Mesenchymal stem cell (in vitro differentiated cells and primary cell): ENCODE results near the gene IL10.
A peak's percentile ranks its signal among the peaks of the same experiment; 100 is the strongest.

Experiments
- DNase-seq: peaks from one replicate; pipeline ENCODE4 v3.0.0-alpha.2; 2013
- H2AFZ ChIP-seq: one replicate; pipeline ENCODE4 v1.6.1; 2013; ENCODE audit warnings: low read depth, mild to moderate bottlenecking, control low read depth, inconsistent platforms, low read length, moderate library complexity
- H2AK5ac ChIP-seq: 2 replicates; pipeline ENCODE4 v1.6.1; 2013; ENCODE audit warnings: low read length, moderate library complexity, mild to moderate bottlenecking, inconsistent platforms; ENCODE audit not compliant: severe bottlenecking
- H2BK120ac ChIP-seq: one replicate; pipeline ENCODE4 v1.6.1; 2013; ENCODE audit warnings: low read depth, mild to moderate bottlenecking, inconsistent platforms, low read length, moderate library complexity
- H2BK12ac ChIP-seq, 2 experiments: one replicate each; pipeline ENCODE4 v1.6.1; 2013; ENCODE audit warnings: inconsistent platforms in 2 of 2, low read length in 2 of 2, mild to moderate bottlenecking in 2 of 2, moderate library complexity in 2 of 2, control low read depth in 1 of 2
- H2BK15ac ChIP-seq: one replicate; pipeline ENCODE4 v1.6.1; 2013; ENCODE audit warnings: mild to moderate bottlenecking, low read depth, inconsistent platforms; ENCODE audit not compliant: poor library complexity, severe bottlenecking
- H2BK5ac ChIP-seq: 2 replicates; pipeline ENCODE4 v1.6.1; 2013; ENCODE audit warnings: low read depth, mild to moderate bottlenecking, low read length, control low read depth, inconsistent platforms; ENCODE audit not compliant: poor library complexity, severe bottlenecking
- H3K14ac ChIP-seq, 2 experiments: one replicate each; pipeline ENCODE4 v1.6.1; 2013; ENCODE audit warnings: inconsistent platforms in 2 of 2, low read length in 2 of 2, control low read depth in 1 of 2, mild to moderate bottlenecking in 1 of 2, moderate library complexity in 1 of 2
- H3K18ac ChIP-seq, 2 experiments: one replicate each; pipeline ENCODE4 v1.6.1; 2013; ENCODE audit warnings: inconsistent platforms in 2 of 2, low read length in 2 of 2, control low read depth in 1 of 2, low read depth in 1 of 2, mild to moderate bottlenecking in 1 of 2
- H3K23ac ChIP-seq, 2 experiments: one replicate each; pipeline ENCODE4 v1.6.1; 2013; ENCODE audit warnings: inconsistent platforms in 2 of 2, low read length in 2 of 2, mild to moderate bottlenecking in 2 of 2, moderate library complexity in 2 of 2, control low read depth in 1 of 2
- H3K27ac ChIP-seq: 2 replicates; pipeline ENCODE4 v1.5.1; 2013; ENCODE audit warnings: mild to moderate bottlenecking, moderate library complexity, low read length, control low read depth, inconsistent platforms; ENCODE audit not compliant: poor library complexity, severe bottlenecking
- H3K27me3 ChIP-seq, 2 experiments: 2 replicates each; pipeline versions ENCODE4 v1.6.1 to v1.7.0; 2013; ENCODE audit warnings: low read length in 2 of 2, mild to moderate bottlenecking in 2 of 2, moderate library complexity in 2 of 2, control low read depth in 1 of 2, inconsistent platforms in 1 of 2; ENCODE audit not compliant: control insufficient read depth in 1 of 2, insufficient read depth in 1 of 2
- H3K36me3 ChIP-seq, 2 experiments: 2 replicates each; pipeline versions ENCODE4 v1.6.1 to v1.7.0; 2013; ENCODE audit warnings: low read length in 2 of 2, control low read depth in 1 of 2, inconsistent platforms in 1 of 2, low read depth in 1 of 2, mild to moderate bottlenecking in 1 of 2; ENCODE audit not compliant: insufficient read depth in 2 of 2, control insufficient read depth in 1 of 2
- H3K4ac ChIP-seq, 2 experiments: one replicate each; pipeline ENCODE4 v1.6.1; 2013; ENCODE audit warnings: inconsistent platforms in 2 of 2, low read length in 2 of 2, mild to moderate bottlenecking in 2 of 2, moderate library complexity in 2 of 2, control low read depth in 1 of 2, low read depth in 1 of 2
- H3K4me1 ChIP-seq: 2 replicates; pipeline ENCODE4 v1.6.1; 2013; ENCODE audit warnings: low read depth, low read length, control low read depth; ENCODE audit not compliant: control insufficient read depth, insufficient read depth
- H3K4me2 ChIP-seq: 2 replicates; pipeline ENCODE4 v1.6.1; 2013; ENCODE audit warnings: low read length, mild to moderate bottlenecking, inconsistent platforms; ENCODE audit not compliant: poor library complexity, severe bottlenecking
- H3K4me3 ChIP-seq, 2 experiments: 2 replicates each; pipeline versions ENCODE4 v1.5.1 to v1.7.0; 2013; ENCODE audit warnings: low read length in 2 of 2, mild to moderate bottlenecking in 2 of 2, control low read depth in 1 of 2, low read depth in 1 of 2; ENCODE audit not compliant: insufficient read depth in 1 of 2
- H3K79me1 ChIP-seq: replicated peaks from 2 replicates; pipeline ENCODE4 v1.6.1; 2013; ENCODE audit warnings: mild to moderate bottlenecking, control low read depth, low read length, inconsistent platforms; ENCODE audit not compliant: poor library complexity, severe bottlenecking
- H3K9ac ChIP-seq: 2 replicates; pipeline ENCODE4 v1.7.0; 2013; ENCODE audit warnings: mild to moderate bottlenecking, low read length, moderate library complexity
- H3K9me3 ChIP-seq: 2 replicates; pipeline ENCODE4 v1.7.0; 2013; ENCODE audit warnings: mild to moderate bottlenecking, low read length; ENCODE audit not compliant: control insufficient read depth
- H4K8ac ChIP-seq: one replicate; pipeline ENCODE4 v1.6.1; 2013; ENCODE audit warnings: inconsistent platforms, mild to moderate bottlenecking, low read length, moderate library complexity
- H4K91ac ChIP-seq: one replicate; pipeline ENCODE4 v1.6.1; 2013; ENCODE audit warnings: mild to moderate bottlenecking, low read length, inconsistent platforms
- WGBS: methylation state at CpG from one replicate; pipeline ENCODE4 v1.1.7; 2013; ENCODE audit warnings: mixed read lengths; 5-methylcytosine and 5-hydroxymethylcytosine counted together

IL10 gene

DNA sequence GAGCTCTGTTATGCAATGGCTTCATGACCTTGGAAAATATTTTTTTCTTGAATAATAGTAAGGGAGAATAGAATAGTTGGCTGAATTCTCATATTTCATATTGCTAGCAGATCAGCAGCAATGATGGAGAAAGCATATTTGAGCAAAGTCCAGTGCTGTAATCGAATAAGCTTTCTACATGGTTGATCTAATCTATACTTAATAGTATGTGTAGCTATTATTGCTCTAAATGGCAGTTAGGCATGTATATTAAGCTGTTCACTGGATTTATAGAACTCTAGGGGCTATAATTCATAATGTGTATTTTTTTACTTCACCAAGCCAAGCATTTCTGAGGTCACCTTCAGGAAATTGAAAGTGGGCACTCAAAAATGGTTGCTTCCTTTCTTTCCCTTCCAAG lies 11.7 kb downstream of the IL10 start:
- no peak overlapping the region for H3K18ac ChIP-seq
- H2BK12ac ChIP-seq, result no peak overlapping the region
- WGBS, result no CpG with 5 or more reads among the region's 1 CpG
- no peak overlapping the region for H2AFZ ChIP-seq
- H3K4me1 ChIP-seq, result no peaks in the 10 kb centered on the region
- no peak overlapping the region for H2AK5ac ChIP-seq
- H3K79me1 ChIP-seq, result no peaks in the 10 kb centered on the region
- H3K23ac ChIP-seq, result no peak overlapping the region
- no peak overlapping the region for H3K4me3 ChIP-seq
- H2BK15ac ChIP-seq, result no peak overlapping the region
- H3K36me3 ChIP-seq, result no peaks in the 10 kb centered on the region
- no peak overlapping the region for H3K14ac ChIP-seq
- no peak overlapping the region for H3K4me2 ChIP-seq
- no peak overlapping the region for H2BK5ac ChIP-seq
- no peak overlapping the region for H4K91ac ChIP-seq
- no peak overlapping the region for H3K4ac ChIP-seq
- H2BK120ac ChIP-seq, result no peak overlapping the region
- no peak for DNase-seq
- H3K27me3 ChIP-seq, result peaks cover 0 to 14% of the 10 kb centered on the region in 2 experiments
- H4K8ac ChIP-seq, result no peak overlapping the region
- H3K27ac ChIP-seq, result no peak overlapping the region
- peaks cover 3% of the 10 kb centered on the region for H3K9me3 ChIP-seq
- H3K9ac ChIP-seq, result no peak overlapping the region

- Histone ChIP-seq H3K4me2 (no peak overlapping the region), H3K79me1 (no peaks in the 10 kb centered on the region), H3K4me3 (no peak overlapping the region), H3K9ac (no peak overlapping the region), H2BK5ac (no peak overlapping the region), H3K36me3 (no peaks in the 10 kb centered on the region), H3K9me3 (peaks cover 3% of the 10 kb centered on the region), H2AK5ac (no peak overlapping the region), H3K14ac (no peak overlapping the region), H3K4me1 (no peaks in the 10 kb centered on the region), H2AFZ (no peak overlapping the region), H3K23ac (no peak overlapping the region), H3K27me3 (peaks cover 0 to 14% of the 10 kb centered on the region in 2 experiments), H3K4ac (no peak overlapping the region), H2BK15ac (no peak overlapping the region), H2BK12ac (no peak overlapping the region), H4K91ac (no peak overlapping the region), H3K27ac (no peak overlapping the region), H4K8ac (no peak overlapping the region), H3K18ac (no peak overlapping the region), H2BK120ac (no peak overlapping the region)
- DNase-seq, result no peak
- WGBS, result 91% methylated on average over 12 of the region's 13 CpGs
These were observed 14.6 kb downstream of the IL10 start for GRCh38 chr1:206757524-206758266.

GRCh38 chr1:206754011-206754410 lies 18.3 kb downstream of the IL10 start:
- Histone ChIP-seq H2AFZ (no peak overlapping the region), H3K18ac (no peak overlapping the region), H2BK15ac (no peak overlapping the region), H2BK5ac (no peak overlapping the region), H2BK12ac (no peak overlapping the region), H2AK5ac (no peak overlapping the region), H3K4me2 (no peak overlapping the region), H3K27ac (no peak overlapping the region), H3K23ac (no peak overlapping the region), H3K14ac (no peak overlapping the region), H3K27me3 (peaks cover 0 to 6% of the 10 kb centered on the region in 2 experiments), H2BK120ac (no peak overlapping the region), H4K8ac (no peak overlapping the region), H3K4me3 (no peak overlapping the region), H3K4me1 (no peaks in the 10 kb centered on the region), H3K9me3 (peaks cover 3% of the 10 kb centered on the region), H3K9ac (peak overlapping the region; percentile 59), H4K91ac (no peak overlapping the region), H3K4ac (no peak overlapping the region), H3K36me3 (no peaks in the 10 kb centered on the region), H3K79me1 (no peaks in the 10 kb centered on the region)
- DNase-seq, result no peak
- WGBS, result 61% methylated on average over 1 of the region's 1 CpG

DNA sequence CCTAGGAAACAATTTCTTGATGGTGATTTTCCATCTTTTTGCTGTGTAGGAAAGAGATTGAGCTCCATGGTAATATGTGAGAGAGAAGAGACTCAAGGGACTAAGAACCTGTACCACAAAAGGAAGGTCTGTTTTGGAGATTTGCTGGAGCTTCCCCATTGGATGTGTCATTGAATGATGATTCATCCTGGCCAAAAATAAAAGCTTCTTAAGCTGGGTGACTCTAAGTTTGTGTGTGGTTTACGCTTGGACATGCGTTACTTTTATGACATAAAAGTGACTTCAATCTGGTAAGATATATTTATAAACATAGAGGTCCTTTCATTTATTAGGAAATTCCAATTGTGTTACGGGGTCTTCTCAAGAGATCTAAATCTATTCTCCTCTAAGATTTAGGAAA lies 19.2 kb downstream of the IL10 start:
- peaks cover 0 to 3% of the 10 kb centered on the region in 2 experiments for H3K27me3 ChIP-seq
- H3K4ac ChIP-seq, result no peak overlapping the region
- no peak overlapping the region for H3K27ac ChIP-seq
- no peak overlapping the region for H4K91ac ChIP-seq
- no peak overlapping the region for H2AFZ ChIP-seq
- H2BK5ac ChIP-seq, result no peak overlapping the region
- no peak overlapping the region for H3K4me3 ChIP-seq
- no peak overlapping the region for H3K14ac ChIP-seq
- H2BK15ac ChIP-seq, result no peak overlapping the region
- H2BK120ac ChIP-seq, result no peak overlapping the region
- H3K79me1 ChIP-seq, result no peaks in the 10 kb centered on the region
- H4K8ac ChIP-seq, result no peak overlapping the region
- H2BK12ac ChIP-seq, result no peak overlapping the region
- no peak overlapping the region for H2AK5ac ChIP-seq
- 100% methylated on average over 1 of the region's 3 CpGs for WGBS
- no peaks in the 10 kb centered on the region for H3K4me1 ChIP-seq
- H3K4me2 ChIP-seq, result no peak overlapping the region
- no peaks in the 10 kb centered on the region for H3K36me3 ChIP-seq
- DNase-seq, result peak; percentile 29
- H3K9me3 ChIP-seq, result no peaks in the 10 kb centered on the region
- no peak overlapping the region for H3K23ac ChIP-seq
- peak overlapping the region; percentile 59 for H3K9ac ChIP-seq
- H3K18ac ChIP-seq, result no peak overlapping the region
